ENCODE data around the gene ADH6.

DNA sequence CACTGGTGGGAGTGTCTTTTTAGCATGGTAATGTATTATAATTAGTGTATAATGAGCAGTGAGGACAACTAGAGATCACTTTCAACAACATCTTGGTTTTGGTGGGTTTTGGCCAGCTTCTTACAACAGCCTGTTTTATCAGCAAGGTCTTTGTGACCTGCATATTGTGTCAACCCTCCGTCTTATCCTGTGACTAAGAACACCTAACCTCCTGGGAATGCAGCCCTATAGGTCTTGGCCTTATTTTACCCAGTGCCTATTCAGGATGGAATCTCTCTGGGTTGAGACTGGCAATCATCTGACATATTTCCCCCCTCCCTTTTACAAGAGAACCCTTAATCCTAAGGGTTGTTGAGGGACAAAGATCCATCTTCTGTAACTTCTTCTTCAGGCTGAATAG lies 53.1 kb downstream of the ADH6 start:
- TF ChIP-seq POLR2A (IDR thresholded peaks at IDR 0.05) (no peak), CTCF (IDR thresholded peaks at IDR 0.05) (no peak)
